H1 (cell line): Measurements from ENCODE around the gene ABHD12B. TPM values are rescaled to one million over a fixed set of nuclear protein-coding genes. Genes with fewer than 3 reads are reported as not detected.

Source experiments
- CTCF ChIA-PET: fragments of 300-600 bp; sonication (Branson Sonifier 250); formaldehyde crosslinking; loops from one replicate; lab custom pipeline; 2021; ENCODE audit not compliant: partially characterized antibody; lab: Charles Lee
- POLR2A ChIA-PET: fragments of 300-600 bp; sonication (Branson Sonifier 250); formaldehyde crosslinking; loops from one replicate; lab custom pipeline; 2021; ENCODE audit warnings: inconsistent platforms; ENCODE audit not compliant: partially characterized antibody; lab: Charles Lee
- DNase-seq, 2 experiments: peaks; one replicate each; pipeline versions ENCODE4 v3.0.0 to v3.0.0-alpha.2; 2010 to 2022; ENCODE audit warnings: low spot score in 2 of 2, low read depth in 1 of 2, mixed read lengths in 1 of 2
- FAIRE-seq: peaks from 2 replicates; lab custom pipeline; 2011; peaks lifted over from hg19 to GRCh38; lab: Jason Lieb, UNC
- H2AFZ ChIP-seq: 2 replicates; pipeline ENCODE4 v1.8.1; 2012; ENCODE audit warnings: low read length, inconsistent platforms
- H2AK5ac ChIP-seq: 2 replicates; pipeline ENCODE4 v1.6.1; 2013; ENCODE audit warnings: low read depth, low read length
- H2BK120ac ChIP-seq: replicated peaks from 2 replicates; pipeline ENCODE3; 2013; ENCODE audit warnings: low read depth, low read length, inconsistent platforms
- H2BK12ac ChIP-seq: 2 replicates; pipeline ENCODE4 v1.6.1; 2013; ENCODE audit warnings: low read depth, low read length
- H2BK15ac ChIP-seq: 2 replicates; pipeline ENCODE4 v1.6.1; 2013; ENCODE audit warnings: low read length
- H2BK20ac ChIP-seq: 2 replicates; pipeline ENCODE4 v1.6.1; 2013; ENCODE audit warnings: low read length
- H2BK5ac ChIP-seq: 2 replicates; pipeline ENCODE4 v1.6.1; 2013; ENCODE audit warnings: low read depth, low read length
- H3K14ac ChIP-seq: 2 replicates; pipeline ENCODE4 v1.6.1; 2013; ENCODE audit warnings: inconsistent platforms; ENCODE audit not compliant: insufficient read length
- H3K18ac ChIP-seq: 2 replicates; pipeline ENCODE4 v1.6.1; 2013; ENCODE audit warnings: low read length; ENCODE audit errors: extremely low read depth
- H3K23ac ChIP-seq: 2 replicates; pipeline ENCODE4 v1.6.1; 2013; ENCODE audit warnings: inconsistent platforms; ENCODE audit not compliant: insufficient read length
- H3K23me2 ChIP-seq: 2 replicates; pipeline ENCODE4 v1.6.1; 2013; ENCODE audit warnings: low read depth, low read length
- H3K27ac ChIP-seq: 2 replicates; pipeline ENCODE4 v1.6.1; 2011; ENCODE audit warnings: low read depth, low read length, inconsistent platforms
- H3K27me3 ChIP-seq, 4 experiments: replicated peaks in 1 of 4; 1 replicate in 1 of 4; 2 replicates in 3 of 4; pipeline versions ENCODE4 v1.6.1 to v1.8.1; 2011 to 2013; ENCODE audit warnings: low read length in 3 of 4, mild to moderate bottlenecking in 3 of 4, inconsistent platforms in 2 of 4, mixed read lengths in 2 of 4, moderate library complexity in 1 of 4; ENCODE audit not compliant: control insufficient read depth in 3 of 4, insufficient read depth in 3 of 4; ENCODE audit errors: extremely low read depth in 1 of 4
- H3K36me3 ChIP-seq, 4 experiments: 2 replicates each; pipeline versions ENCODE4 v1.6.1 to v1.8.1; 2011 to 2013; ENCODE audit warnings: mild to moderate bottlenecking in 4 of 4, low read length in 3 of 4, moderate library complexity in 2 of 4, control low read depth in 1 of 4, inconsistent platforms in 1 of 4; ENCODE audit not compliant: insufficient read depth in 4 of 4, control insufficient read depth in 2 of 4
- H3K4ac ChIP-seq: replicated peaks from 2 replicates; pipeline ENCODE3; 2013; ENCODE audit warnings: low read length, low read depth, mixed read lengths, inconsistent platforms; ENCODE audit not compliant: insufficient read length
- H3K4me1 ChIP-seq, 4 experiments: replicated peaks in 1 of 4; 1 replicate in 1 of 4; 2 replicates in 3 of 4; pipeline versions ENCODE4 v1.6.1 to v1.8.1; 2011 to 2013; ENCODE audit warnings: low read length in 3 of 4, inconsistent platforms in 2 of 4, mixed read lengths in 1 of 4; ENCODE audit not compliant: insufficient read depth in 4 of 4, control insufficient read depth in 3 of 4
- H3K4me2 ChIP-seq, 2 experiments: 2 replicates each; pipeline versions ENCODE4 v1.6.1 to v1.8.1; 2011 to 2013; ENCODE audit warnings: low read depth in 2 of 2, low read length in 2 of 2, control low read depth in 1 of 2, inconsistent platforms in 1 of 2, mild to moderate bottlenecking in 1 of 2; ENCODE audit not compliant: insufficient read depth in 1 of 2
- H3K4me3 ChIP-seq, 4 experiments: fragments of 200-600, 300-600 bp in 1 of 4; sonication (generic), shearing (Covaris generic), sonication (Bioruptor Twin) in 1 of 4; 2 replicates each; pipeline versions ENCODE4 v1.5.1 to v1.8.1; 2011 to 2016; ENCODE audit warnings: low read length in 4 of 4, low read depth in 3 of 4, control low read depth in 2 of 4, inconsistent platforms in 2 of 4, mild to moderate bottlenecking in 2 of 4, mixed read lengths in 1 of 4, moderate library complexity in 1 of 4; ENCODE audit not compliant: insufficient read depth in 2 of 4; ENCODE audit errors: extremely low read depth in 1 of 4
- H3K56ac ChIP-seq: replicated peaks from 2 replicates; pipeline ENCODE3; 2013; ENCODE audit warnings: low read depth, mild to moderate bottlenecking, mixed read lengths, low read length, inconsistent platforms; ENCODE audit not compliant: insufficient read length
- H3K79me1 ChIP-seq: 2 replicates; pipeline ENCODE4 v1.6.1; 2013; ENCODE audit warnings: low read depth, low read length, control low read depth
- H3K79me2 ChIP-seq, 2 experiments: 2 replicates each; pipeline versions ENCODE4 v1.6.1 to v1.8.1; 2012 to 2013; ENCODE audit warnings: low read length in 2 of 2, mild to moderate bottlenecking in 2 of 2, inconsistent platforms in 1 of 2; ENCODE audit not compliant: insufficient read depth in 2 of 2, control insufficient read depth in 1 of 2
- H3K9ac ChIP-seq, 4 experiments: replicated peaks in 1 of 4; 1 replicate in 1 of 4; 2 replicates in 3 of 4; pipeline versions ENCODE4 v1.6.1 to v1.8.1; 2011 to 2013; ENCODE audit warnings: low read depth in 3 of 4, low read length in 3 of 4, control low read depth in 2 of 4, mild to moderate bottlenecking in 2 of 4, moderate library complexity in 2 of 4, inconsistent platforms in 1 of 4; ENCODE audit errors: extremely low read depth in 1 of 4
- H3K9me3 ChIP-seq, 2 experiments: 2 replicates each; pipeline versions ENCODE4 v1.6.1 to v1.8.1; 2012 to 2013; ENCODE audit warnings: mild to moderate bottlenecking in 2 of 2, moderate library complexity in 2 of 2, control low read depth in 1 of 2, inconsistent platforms in 1 of 2, low read depth in 1 of 2, low read length in 1 of 2, mixed read lengths in 1 of 2; ENCODE audit not compliant: insufficient read depth in 2 of 2
- H4K20me1 ChIP-seq, 2 experiments: replicated peaks in 1 of 2; 2 replicates each; pipeline versions ENCODE3 to v1.8.1; 2011 to 2013; ENCODE audit warnings: inconsistent platforms in 2 of 2, low read length in 2 of 2, mild to moderate bottlenecking in 1 of 2; ENCODE audit not compliant: insufficient read depth in 2 of 2, control insufficient read depth in 1 of 2
- H4K5ac ChIP-seq: 2 replicates; pipeline ENCODE4 v1.6.1; 2013; ENCODE audit warnings: low read length, low read depth, mixed read lengths, inconsistent platforms; ENCODE audit not compliant: insufficient read length
- H4K8ac ChIP-seq: 2 replicates; pipeline ENCODE4 v1.8.0; 2013; ENCODE audit warnings: mild to moderate bottlenecking, moderate library complexity, low read length, inconsistent platforms; ENCODE audit not compliant: insufficient read depth; ENCODE audit errors: extremely low read depth
- H4K91ac ChIP-seq: replicated peaks from 2 replicates; pipeline ENCODE3; 2013; ENCODE audit warnings: low read length, mixed read lengths, inconsistent platforms; ENCODE audit not compliant: insufficient read length
- BRCA1 ChIP-seq: IDR thresholded peaks from 2 replicates; pipeline ENCODE4 v1.6.1; 2012; ENCODE audit warnings: low read depth, low read length, improper control_type of control experiment
- CBX5 ChIP-seq: fragments of 300-800, 300-1000 bp; sonication (generic); IDR thresholded peaks from 2 replicates; pipeline ENCODE4 v1.7.1; 2016; ENCODE audit warnings: antibody characterized with exemption, low read length, low read depth
- CEBPB ChIP-seq: IDR thresholded peaks from 2 replicates; pipeline ENCODE4 v1.6.1; 2012; ENCODE audit warnings: low read depth, low read length
- CREB1 ChIP-seq: IDR thresholded peaks from 2 replicates; pipeline ENCODE4 v1.6.1; 2012; ENCODE audit warnings: inconsistent platforms
- CTCF ChIP-seq, 3 experiments: IDR thresholded peaks; 1 replicate in 2 of 3; 2 replicates in 1 of 3; pipeline versions ENCODE4 v1.5.1 to v1.6.1; 2011; ENCODE audit warnings: low read length in 3 of 3, mild to moderate bottlenecking in 3 of 3, inconsistent platforms in 2 of 3, low read depth in 1 of 3, moderate library complexity in 1 of 3; ENCODE audit not compliant: insufficient read depth in 1 of 3; ENCODE audit errors: control extremely low read depth in 1 of 3
- EGR1 ChIP-seq: IDR thresholded peaks from 2 replicates; pipeline ENCODE4 v1.6.1; 2011; ENCODE audit warnings: low read depth, low read length, borderline replicate concordance
- KDM1A ChIP-seq: fragments of 200-600, 300-600 bp; sonication (generic); IDR thresholded peaks from 2 replicates; pipeline ENCODE4 v1.7.1; 2016; ENCODE audit warnings: mild to moderate bottlenecking, low read length, borderline replicate concordance
- POU5F1 ChIP-seq: IDR thresholded peaks from 2 replicates; pipeline ENCODE4 v1.6.1; 2011; ENCODE audit warnings: low read depth, mild to moderate bottlenecking, low read length, moderate library complexity
- RXRA ChIP-seq: IDR thresholded peaks from 2 replicates; pipeline ENCODE4 v1.6.1; 2011; ENCODE audit warnings: low read depth, mild to moderate bottlenecking, low read length, moderate library complexity; ENCODE audit not compliant: insufficient read depth
- WGBS, 2 experiments: shearing (Covaris generic) in 1 of 2; methylation state at CpG; one replicate each; pipeline versions ENCODE4 v1.1.6 to v1.1.7; 2013 to 2015; ENCODE audit warnings: low lambda C conversion rate in 2 of 2, mixed read lengths in 2 of 2, inconsistent platforms in 1 of 2, low coverage in 1 of 2, missing lambda C conversion rate in 1 of 2; ENCODE audit not compliant: insufficient replicate concordance in 2 of 2, insufficient coverage in 1 of 2, insufficient read length in 1 of 2; ENCODE audit errors: extremely low coverage in 1 of 2, missing lambda C conversion rate in 1 of 2; 5-methylcytosine and 5-hydroxymethylcytosine counted together
- polyA plus RNA-seq, 7 experiments: library from polyadenylated mRNA; depleted of rRNA in 3 of 7; stranded (reverse) in 5 of 7; unstranded in 2 of 7; fragments of >200 nt in 5 of 7; fragments of 200-250 nt in 2 of 7; gene quantifications; 1 replicate in 5 of 7; 2 replicates in 1 of 7; 4 replicates in 1 of 7; pipeline versions ENCODE4 v1.2.1 to v1.2.3, GENCODE V29; 2011 to 2013; ENCODE audit warnings: missing spikeins in 2 of 7, mixed read lengths in 2 of 7
- total RNA-seq: library from RNA; stranded (reverse); fragmentation: NEBNext Ultra II Directional; extraction: Animal tissue kit (Norgen Biotek cat#: 25700); gene quantifications from 2 replicates; pipeline ENCODE4 v1.2.1, GENCODE V29; 2021

Gene ABHD12B
- total and polyA plus RNA-seq, 2 of the 8 experiments (the other 6 are each of a cell fraction or from before 2014, with no cell fraction given): 4.0 to 102 TPM

DNA sequence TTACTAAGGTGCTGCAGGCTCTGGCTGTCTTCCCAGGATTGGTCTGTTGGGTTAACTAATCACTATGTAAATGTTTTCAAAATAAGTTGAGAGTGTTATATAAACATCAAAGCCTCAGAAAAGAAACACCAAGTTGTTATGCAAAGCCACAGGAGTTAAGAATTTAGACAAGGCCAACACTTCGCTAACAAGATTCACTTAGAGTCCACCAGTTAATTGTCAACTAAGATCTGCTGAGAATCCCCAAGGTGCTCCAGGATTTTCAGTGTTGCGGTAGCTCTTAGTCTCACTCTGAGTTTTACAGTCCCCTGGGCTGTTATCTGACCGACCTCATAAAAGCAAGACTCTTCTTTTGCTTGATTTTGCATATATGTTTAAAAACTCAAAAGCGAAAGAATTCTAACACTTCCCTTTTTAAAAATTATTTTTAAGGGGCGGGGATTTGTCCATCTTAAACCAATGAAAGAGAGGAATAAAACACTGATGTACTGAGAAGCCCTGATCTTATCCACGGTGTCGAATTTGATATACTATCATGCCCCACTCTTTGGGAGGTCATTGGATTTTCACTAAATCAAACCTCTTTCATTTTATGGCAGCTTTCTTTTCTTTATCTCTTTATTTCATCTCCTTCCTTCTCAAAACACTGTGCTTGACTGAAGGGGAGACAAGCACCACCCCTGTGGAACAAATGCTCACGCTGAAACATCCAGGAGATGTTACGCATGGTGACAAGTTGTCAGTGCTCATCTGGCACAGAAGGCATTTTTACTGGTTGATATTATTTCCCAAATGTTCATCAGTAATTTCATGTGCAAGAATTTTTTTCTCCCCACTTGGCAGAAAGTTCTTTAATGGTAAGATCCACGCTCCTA lies 47.9 kb upstream of the ABHD12B start:
- Histone ChIP-seq H3K4me2 (peak overlapping the region in 1 of 2 experiments; percentile 6; a peak in 1 of 4 replicates), H3K36me3 (no peaks in the 10 kb centered on the region), H2BK12ac (no peak overlapping the region), H3K9me3 (no peaks in the 10 kb centered on the region), H3K56ac (no peak overlapping the region), H3K4me1 (peaks cover 6 to 19% (median 11%) of the 10 kb centered on the region in 4 experiments), H3K14ac (no peak overlapping the region), H3K9ac (no peak overlapping the region), H4K8ac (no peak overlapping the region), H4K20me1 (peaks cover 18 to 36% of the 10 kb centered on the region in 2 experiments), H3K18ac (no peak overlapping the region), H3K4ac (no peak overlapping the region), H3K79me2 (peaks cover 0 to 55% of the 10 kb centered on the region in 2 experiments; a peak in 2 of 4 replicates), H3K27ac (no peak overlapping the region), H3K27me3 (peaks cover 7 to 46% (median 19%) of the 10 kb centered on the region in 4 experiments), H2BK15ac (no peak overlapping the region), H3K4me3 (no peak overlapping the region), H2AK5ac (no peak overlapping the region), H3K79me1 (0 out of 2 replicates have a peak, but pooled peaks cover 4% of the 10 kb centered on the region), H4K5ac (no peak overlapping the region), H4K91ac (no peak overlapping the region), H2BK120ac (no peak overlapping the region), H2AFZ (no peak overlapping the region), H3K23me2 (no peaks in the 10 kb centered on the region), H3K23ac (no peak overlapping the region), H2BK5ac (no peak overlapping the region), H2BK20ac (no peak overlapping the region)
- DNase-seq: no peak
- ChIA-PET POLR2A (interaction anchor here (0.6 to 3.2 kb wide), 2 partner anchors 7 to 1001 kb away, joined by 3 to 23 read pairs; partner anchors contain the start of gene NIN), CTCF (interaction anchor here (0.8 to 4.0 kb wide), 3 partner anchors 30 to 47 kb away, joined by 3 to 23 read pairs (median 3); no protein-coding TSS in a partner anchor)
- no peak for FAIRE-seq
- 79% methylated on average over 10 of the region's 10 CpGs; no CpG with 5 or more reads in 1 of the 2 experiments for WGBS, 2 experiments
- TF ChIP-seq RXRA (no peak), POU5F1 (no peak), EGR1 (no peak), CREB1 (no peak), CTCF (IDR thresholded peaks at IDR 0.05; ENCODE audit: control extremely low read depth in 1 of 3, insufficient read depth in 1 of 3, low read depth in 1 of 3, low read length in 3 of 3) (no peak), CBX5 (no peak), CEBPB (no peak), KDM1A (no peak), BRCA1 (no peak)
